Mucosa of descending colon (tissue), 3 donors: ENCODE results near the gene DPYSL5. TPM values are rescaled to one million over a fixed set of nuclear protein-coding genes. Genes with fewer than 3 reads are reported as not detected.

ENCODE experiments used
- ATAC-seq: fragments of 200-7000 bp; cut with Tn5 transposase; one replicate; pipeline ENCODE4 v1.9.1; 2020; ENCODE audit warnings: mild to moderate bottlenecking, moderate library complexity
- DNase-seq, 3 donors: peaks; one replicate each; pipeline ENCODE4 v3.0.0-alpha.2; 2020
- H3K36me3 ChIP-seq: fragments of 200-600 bp; one replicate; pipeline ENCODE4 v1.8.0; 2021; ENCODE audit warnings: low read depth, mild to moderate bottlenecking
- H3K4me1 ChIP-seq: fragments of 200-600 bp; one replicate; pipeline ENCODE4 v1.8.0; 2021; ENCODE audit warnings: low read depth, mild to moderate bottlenecking
- H3K4me3 ChIP-seq: fragments of 200-600 bp; one replicate; pipeline ENCODE4 v1.8.0; 2021; ENCODE audit warnings: mild to moderate bottlenecking
- H3K9me3 ChIP-seq: fragments of 200-600 bp; one replicate; pipeline ENCODE4 v1.8.0; 2021; ENCODE audit warnings: mild to moderate bottlenecking
- intact Hi-C, 2 donors: fragments of 100-400 bp; cut with DNase I in 1 of 2; cut with micrococcal nuclease in 1 of 2; formaldehyde crosslinking; loops; one replicate each; pipeline versions ENCODE4 v1.11.0 to v1.11.1; 2022; cut with DNase I, micrococcal nuclease
- total RNA-seq, 3 donors: library from RNA; stranded (reverse); fragmentation: NEBNext Ultra II Directional in 2 of 3; extraction: Animal tissue kit (Norgen Biotek cat#: 25700) in 2 of 3; gene quantifications; one replicate each; pipeline versions ENCODE4 v1.2.1 to v1.2.4, GENCODE V29; 2021 to 2023
- TF ChIP-seq, protein P1 (sequence below): fragments of 200-600 bp; IDR thresholded peaks from one replicate; pipeline ENCODE4 v1.8.0; 2022; ENCODE audit warnings: antibody characterized with exemption, mild to moderate bottlenecking
- donor health status: DM: no; HTN: no; CAD: no; lungs with moderate emphysema.
- donor health status: DM: no; HTN: no; CAD: no.
- donor health status: DM: no; HTN: yes; CAD: no.

DPYSL5 gene
- total RNA-seq, 3 donors from 2014 or later = 0.24 to 1.3 (median 0.38) TPM

GRCh38 chr2:26977012-26977411 is 129.1 kb downstream of the DPYSL5 start:
- ATAC-seq = no peak
- Histone ChIP-seq H3K4me3 (no peak overlapping the region), H3K4me1 (peaks cover 19% of the 10 kb centered on the region), H3K9me3 (no peaks in the 10 kb centered on the region), H3K36me3 (no peaks in the 10 kb centered on the region)
- intact Hi-C loops = no loop called here
- DNase-seq = no peak
- TF ChIP-seq, protein P1, sequence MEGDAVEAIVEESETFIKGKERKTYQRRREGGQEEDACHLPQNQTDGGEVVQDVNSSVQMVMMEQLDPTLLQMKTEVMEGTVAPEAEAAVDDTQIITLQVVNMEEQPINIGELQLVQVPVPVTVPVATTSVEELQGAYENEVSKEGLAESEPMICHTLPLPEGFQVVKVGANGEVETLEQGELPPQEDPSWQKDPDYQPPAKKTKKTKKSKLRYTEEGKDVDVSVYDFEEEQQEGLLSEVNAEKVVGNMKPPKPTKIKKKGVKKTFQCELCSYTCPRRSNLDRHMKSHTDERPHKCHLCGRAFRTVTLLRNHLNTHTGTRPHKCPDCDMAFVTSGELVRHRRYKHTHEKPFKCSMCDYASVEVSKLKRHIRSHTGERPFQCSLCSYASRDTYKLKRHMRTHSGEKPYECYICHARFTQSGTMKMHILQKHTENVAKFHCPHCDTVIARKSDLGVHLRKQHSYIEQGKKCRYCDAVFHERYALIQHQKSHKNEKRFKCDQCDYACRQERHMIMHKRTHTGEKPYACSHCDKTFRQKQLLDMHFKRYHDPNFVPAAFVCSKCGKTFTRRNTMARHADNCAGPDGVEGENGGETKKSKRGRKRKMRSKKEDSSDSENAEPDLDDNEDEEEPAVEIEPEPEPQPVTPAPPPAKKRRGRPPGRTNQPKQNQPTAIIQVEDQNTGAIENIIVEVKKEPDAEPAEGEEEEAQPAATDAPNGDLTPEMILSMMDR = no peak

- intact Hi-C loops = no loop called here
- Histone ChIP-seq H3K4me3 (no peak overlapping the region), H3K36me3 (no peaks in the 10 kb centered on the region), H3K9me3 (no peaks in the 10 kb centered on the region), H3K4me1 (peaks cover 24% of the 10 kb centered on the region)
- DNase-seq (peak; percentile 84 to 87 (median 85)), ATAC-seq (peak; percentile 73)
- TF ChIP-seq, protein P1 = no peak
Measured at GRCh38 chr2:26978061-26978596, 130.2 kb downstream of the DPYSL5 start.

DNA sequence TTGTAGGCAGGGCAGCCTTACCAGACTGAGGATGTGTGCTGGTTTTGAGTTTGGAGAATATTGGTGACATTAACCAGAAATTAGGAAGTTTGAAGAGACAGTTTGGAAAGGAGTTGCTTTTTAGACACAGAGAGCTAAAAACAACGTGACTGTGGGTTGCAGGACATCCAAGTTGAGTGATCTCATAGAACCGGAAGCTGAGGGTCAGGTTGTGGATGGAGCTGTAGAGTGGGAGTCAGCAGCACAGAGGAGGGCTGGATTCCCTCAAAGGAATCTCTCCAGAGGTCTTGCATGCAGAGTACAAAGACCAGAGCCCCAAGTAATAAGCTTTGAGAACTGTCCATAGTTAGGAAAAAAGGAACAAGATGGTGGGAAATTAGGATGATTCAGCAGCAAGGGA is 131.8 kb downstream of the DPYSL5 start:
- no peak for ATAC-seq
- Histone ChIP-seq H3K4me3 (no peak overlapping the region), H3K4me1 (peaks cover 27% of the 10 kb centered on the region), H3K9me3 (no peaks in the 10 kb centered on the region), H3K36me3 (no peaks in the 10 kb centered on the region)
- intact Hi-C loops = no loop called here
- TF ChIP-seq, protein P1 = no peak
- no peak for DNase-seq

GRCh38 chr2:26980971-26981370 is 133.0 kb downstream of the DPYSL5 start:
- TF ChIP-seq, protein P1 = no peak
- H3K36me3 ChIP-seq = no peaks in the 10 kb centered on the region
- intact Hi-C loops = no loop called here

GRCh38 chr2:26982102-26982742 is 134.3 kb downstream of the DPYSL5 start:
- intact Hi-C loops = no loop called here
- H3K4me1 ChIP-seq = peaks cover 27% of the 10 kb centered on the region
- ATAC-seq (peak; percentile 96), DNase-seq (peak; percentile 73 to 88 (median 78))
- no peaks in the 10 kb centered on the region for H3K9me3 ChIP-seq
- H3K36me3 ChIP-seq = no peaks in the 10 kb centered on the region
- H3K4me3 ChIP-seq = no peak overlapping the region
- TF ChIP-seq, protein P1 = peak; percentile 14

More at GRCh38 chr2:26980971-26981370, 133.0 kb downstream of the DPYSL5 start:
- no peaks in the 10 kb centered on the region for H3K9me3 ChIP-seq
- H3K4me3 ChIP-seq = no peak overlapping the region
- ATAC-seq (no peak), DNase-seq (no peak)
- H3K4me1 ChIP-seq = peaks cover 27% of the 10 kb centered on the region
